Activated CD8-positive, alpha-beta T cell treated with anti-CD3 and anti-CD28 coated beads for 36 hours (primary cell): ENCODE results near the gene ZMPSTE24. TPM values are rescaled to one million over a fixed set of nuclear protein-coding genes. Genes with fewer than 3 reads are reported as not detected.

Source experiments
- ATAC-seq: fragments of 200-7000 bp; cut with Tn5 transposase; one replicate; pipeline ENCODE4 v1.10.0; 2021; ENCODE audit warnings: mild to moderate bottlenecking, moderate library complexity
- CTCF ChIA-PET: fragments of 350-600 bp; sonication (Branson Sonifier 250); formaldehyde crosslinking; loops from one replicate; lab custom pipeline; 2021; ENCODE audit warnings: antibody characterized with exemption; lab: Charles Lee
- POLR2A ChIA-PET: fragments of 350-600 bp; sonication (Branson Sonifier 250); formaldehyde crosslinking; loops from one replicate; lab custom pipeline; 2021; ENCODE audit warnings: antibody characterized with exemption; lab: Charles Lee
- DNase-seq: peaks from one replicate; pipeline ENCODE4 v3.0.0-alpha.2; 2020
- H3K27ac Mint-ChIP-seq: one replicate; pipeline ENCODE4 v1.8.0; 2021; ENCODE audit warnings: mild to moderate bottlenecking, mixed read lengths
- H3K27me3 Mint-ChIP-seq: one replicate; pipeline ENCODE4 v1.8.0; 2021; ENCODE audit warnings: mixed read lengths
- H3K36me3 Mint-ChIP-seq: one replicate; pipeline ENCODE4 v1.8.0; 2021; ENCODE audit warnings: low read depth, mixed read lengths
- H3K4me1 Mint-ChIP-seq: one replicate; pipeline ENCODE4 v1.8.0; 2021; ENCODE audit warnings: low read depth, mixed read lengths
- H3K4me3 Mint-ChIP-seq: one replicate; pipeline ENCODE4 v1.8.0; 2021; ENCODE audit warnings: mild to moderate bottlenecking, moderate library complexity, mixed read lengths
- H3K9me3 Mint-ChIP-seq: one replicate; pipeline ENCODE4 v1.8.0; 2021; ENCODE audit warnings: mixed read lengths
- intact Hi-C: fragments of 100-400 bp; cut with micrococcal nuclease; formaldehyde crosslinking; loops from one replicate; pipeline ENCODE4 v1.10.0; 2022
- total RNA-seq, 2 experiments: library from RNA; stranded (reverse); gene quantifications; one replicate each; pipeline ENCODE4 v1.2.3, GENCODE V29; 2021
- TF ChIP-seq, protein P1 (sequence below): fragments of 200-600 bp; IDR thresholded peaks from one replicate; pipeline ENCODE4 v1.8.0; 2022; ENCODE audit warnings: antibody characterized with exemption, mild to moderate bottlenecking

The ZMPSTE24 gene
- total RNA-seq, 2 experiments from 2014 or later = 20.1 to 21.2 TPM

DNA sequence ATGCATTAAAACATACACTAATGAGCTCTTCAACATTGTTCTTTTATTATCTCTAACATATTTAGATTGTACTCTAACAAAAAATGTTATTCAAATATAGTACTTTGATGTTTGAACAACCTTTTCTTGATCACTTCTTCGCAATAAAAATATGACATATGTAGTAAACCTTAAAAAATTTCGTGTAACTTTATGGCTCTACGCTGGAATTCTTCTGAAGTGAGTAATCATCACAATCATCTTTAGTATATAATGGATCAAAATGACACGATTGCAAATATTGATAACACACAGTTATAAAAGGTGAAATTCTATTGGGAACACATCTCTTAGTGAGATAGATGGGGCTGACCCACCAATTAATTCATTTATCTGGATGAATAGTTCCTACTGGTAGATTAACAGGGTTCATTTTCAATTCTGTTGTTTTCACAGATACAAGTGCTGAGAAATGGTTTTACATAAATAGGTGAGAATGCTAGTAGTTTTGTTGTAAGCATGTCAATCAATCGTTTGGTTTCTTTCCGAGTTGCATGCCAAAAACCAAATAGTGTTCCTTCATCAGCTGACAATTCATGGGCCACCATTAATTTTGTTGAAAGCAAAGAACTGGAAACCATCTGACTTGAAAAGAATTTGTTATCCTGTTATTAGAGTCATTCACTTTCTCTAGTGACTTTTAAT lies 1.5 kb upstream of the ZMPSTE24 start:
- ChIA-PET CTCF (interaction anchor here (1.2 to 2.5 kb wide), 9 partner anchors 11 to 182 kb away, joined by 3 to 11 read pairs (median 6); no protein-coding TSS in a partner anchor), POLR2A (interaction anchor here (0.9 to 2.1 kb wide), 7 partner anchors 14 to 94 kb away, joined by 3 to 8 read pairs (median 4); partner anchors contain the start of gene RLF)
- no peaks in the 10 kb centered on the region for H3K27me3 Mint-ChIP-seq
- TF ChIP-seq, protein P1, sequence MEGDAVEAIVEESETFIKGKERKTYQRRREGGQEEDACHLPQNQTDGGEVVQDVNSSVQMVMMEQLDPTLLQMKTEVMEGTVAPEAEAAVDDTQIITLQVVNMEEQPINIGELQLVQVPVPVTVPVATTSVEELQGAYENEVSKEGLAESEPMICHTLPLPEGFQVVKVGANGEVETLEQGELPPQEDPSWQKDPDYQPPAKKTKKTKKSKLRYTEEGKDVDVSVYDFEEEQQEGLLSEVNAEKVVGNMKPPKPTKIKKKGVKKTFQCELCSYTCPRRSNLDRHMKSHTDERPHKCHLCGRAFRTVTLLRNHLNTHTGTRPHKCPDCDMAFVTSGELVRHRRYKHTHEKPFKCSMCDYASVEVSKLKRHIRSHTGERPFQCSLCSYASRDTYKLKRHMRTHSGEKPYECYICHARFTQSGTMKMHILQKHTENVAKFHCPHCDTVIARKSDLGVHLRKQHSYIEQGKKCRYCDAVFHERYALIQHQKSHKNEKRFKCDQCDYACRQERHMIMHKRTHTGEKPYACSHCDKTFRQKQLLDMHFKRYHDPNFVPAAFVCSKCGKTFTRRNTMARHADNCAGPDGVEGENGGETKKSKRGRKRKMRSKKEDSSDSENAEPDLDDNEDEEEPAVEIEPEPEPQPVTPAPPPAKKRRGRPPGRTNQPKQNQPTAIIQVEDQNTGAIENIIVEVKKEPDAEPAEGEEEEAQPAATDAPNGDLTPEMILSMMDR = no peak
- intact Hi-C loops = loop anchor here (10.0 kb wide), 1 partner anchor 92 kb away; the partner anchor contains the start of gene RLF
- H3K4me3 Mint-ChIP-seq = peak overlapping the region; percentile 94
- ATAC-seq = no peak
- H3K4me1 Mint-ChIP-seq = peaks cover 38% of the 10 kb centered on the region
- DNase-seq = no peak
- no peaks in the 10 kb centered on the region for H3K9me3 Mint-ChIP-seq
- H3K27ac Mint-ChIP-seq = peak overlapping the region; percentile 98
- H3K36me3 Mint-ChIP-seq = peaks cover 23% of the 10 kb centered on the region

DNA sequence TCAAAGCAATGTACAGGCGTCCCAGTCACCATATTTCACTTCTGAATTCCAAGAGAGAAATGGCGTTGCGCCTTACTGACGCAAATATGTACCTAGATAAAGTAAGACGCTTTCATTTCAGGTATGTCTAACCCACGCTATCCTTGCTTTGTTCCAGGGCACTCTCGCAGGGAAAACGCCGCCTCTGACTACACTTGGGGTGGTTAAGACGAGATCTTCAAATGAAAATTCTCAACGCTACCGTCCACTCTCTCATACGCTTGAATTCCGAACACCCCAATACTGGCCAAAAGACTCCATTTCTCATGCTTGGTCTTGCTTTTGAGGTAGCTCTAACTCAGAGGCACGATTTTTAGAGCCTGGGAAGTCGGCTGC lies 736 bp upstream of the ZMPSTE24 start:
- intact Hi-C loops = loop anchor here (10.0 kb wide), 1 partner anchor 92 kb away; the partner anchor contains the start of gene RLF
- CTCF ChIA-PET = interaction anchor here (1.2 to 2.5 kb wide), 6 partner anchors 11 to 113 kb away, joined by 3 to 11 read pairs (median 7); no protein-coding TSS in a partner anchor
- ATAC-seq = no peak
- TF ChIP-seq, protein P1 = no peak
- H3K27me3 Mint-ChIP-seq = no peaks in the 10 kb centered on the region
- peak overlapping the region; percentile 98 for H3K27ac Mint-ChIP-seq
- peak overlapping the region; percentile 94 for H3K4me3 Mint-ChIP-seq
- no peak for DNase-seq
- H3K36me3 Mint-ChIP-seq = peaks cover 30% of the 10 kb centered on the region
- POLR2A ChIA-PET = interaction anchor here (0.6 to 2.1 kb wide), 14 partner anchors 10 to 648 kb away, joined by 3 to 11 read pairs (median 3); partner anchors contain the start of genes COL9A2, RLF and ZFP69B
- peaks cover 44% of the 10 kb centered on the region for H3K4me1 Mint-ChIP-seq
- no peaks in the 10 kb centered on the region for H3K9me3 Mint-ChIP-seq

DNA sequence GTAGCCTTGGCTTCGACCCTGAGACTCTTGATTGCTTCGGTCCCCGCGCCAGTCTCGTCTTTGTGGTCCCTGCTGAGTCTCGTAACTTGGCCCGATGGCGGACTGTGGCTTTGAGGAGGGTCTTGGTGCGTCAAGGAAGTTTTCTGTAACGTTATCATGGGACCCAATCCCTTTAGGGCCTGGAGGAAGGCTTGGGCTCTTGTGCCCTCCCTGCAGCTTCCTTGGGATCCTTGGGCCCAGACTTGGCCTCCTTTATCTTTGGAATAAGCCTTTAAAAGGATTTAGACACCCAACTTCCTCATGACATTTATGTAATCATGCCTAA lies 371 bp downstream of the ZMPSTE24 start:
- POLR2A ChIA-PET = interaction anchor here (0.9 to 2.0 kb wide), 5 partner anchors 9 to 96 kb away, joined by 3 to 11 read pairs (median 3); partner anchors contain the start of genes COL9A2 and RLF
- DNase-seq (no peak), ATAC-seq (no peak)
- CTCF ChIA-PET = interaction anchor here (1.4 to 2.5 kb wide), 2 partner anchors 80 to 106 kb away, joined by 6 to 11 read pairs; no protein-coding TSS in a partner anchor
- intact Hi-C loops = loop anchor here (10.0 kb wide), 1 partner anchor 94 kb away; the partner anchor contains the start of gene RLF
- H3K27ac Mint-ChIP-seq = peak overlapping the region; percentile 98
- peak overlapping the region; percentile 94 for H3K4me3 Mint-ChIP-seq
- peaks cover 39% of the 10 kb centered on the region for H3K36me3 Mint-ChIP-seq
- no peaks in the 10 kb centered on the region for H3K9me3 Mint-ChIP-seq
- H3K27me3 Mint-ChIP-seq = no peaks in the 10 kb centered on the region
- peaks cover 53% of the 10 kb centered on the region for H3K4me1 Mint-ChIP-seq
- TF ChIP-seq, protein P1 = no peak

DNA sequence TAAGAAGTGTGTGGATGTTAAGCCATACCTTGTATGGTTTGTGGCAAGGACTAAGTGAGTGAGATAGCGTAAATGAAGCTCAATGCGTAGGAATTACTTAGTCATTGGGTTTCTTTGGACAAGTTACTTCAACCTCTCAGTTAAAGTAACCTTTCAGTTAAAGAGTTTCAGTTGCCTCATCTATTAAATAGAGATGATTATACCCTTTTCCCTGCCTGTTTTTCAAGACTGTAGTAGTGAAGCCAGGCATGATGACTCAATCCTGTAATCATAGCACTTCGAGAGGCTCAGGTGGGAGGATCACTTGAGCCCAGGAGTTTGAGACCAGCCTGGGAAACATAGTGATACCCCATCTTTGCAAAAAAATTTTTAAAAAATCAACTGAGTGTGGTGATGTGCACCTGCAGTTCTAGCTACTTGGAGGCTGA lies 6.3 kb downstream of the ZMPSTE24 start:
- CTCF ChIA-PET = interaction anchor here (1.1 to 1.5 kb wide), 4 partner anchors 66 to 111 kb away, joined by 3 to 5 read pairs (median 4); no protein-coding TSS in a partner anchor
- H3K4me1 Mint-ChIP-seq = peaks cover 53% of the 10 kb centered on the region
- ATAC-seq = peak; percentile 94

More for the DNA sequence above, 6.3 kb downstream of the ZMPSTE24 start:
- Mint-ChIP-seq H3K4me3 (peak overlapping the region; percentile 32), H3K9me3 (no peaks in the 10 kb centered on the region), H3K27me3 (no peaks in the 10 kb centered on the region), H3K27ac (peak overlapping the region; percentile 90), H3K36me3 (peaks cover 50% of the 10 kb centered on the region)
- DNase-seq = peak; percentile 60
- TF ChIP-seq, protein P1 = no peak
- POLR2A ChIA-PET = interaction anchor here (0.6 kb wide), 1 partner anchor 90 kb away, joined by 3 read pairs; no protein-coding TSS in a partner anchor
- intact Hi-C loops = no loop called here
